ENCODE data around the gene GADD45A. TPM values are rescaled to one million over a fixed set of nuclear protein-coding genes. Genes with fewer than 3 reads are reported as not detected.

GADD45A gene
- total RNA-seq, 1 experiment from 2014 or later = 34.5 TPM

DNA sequence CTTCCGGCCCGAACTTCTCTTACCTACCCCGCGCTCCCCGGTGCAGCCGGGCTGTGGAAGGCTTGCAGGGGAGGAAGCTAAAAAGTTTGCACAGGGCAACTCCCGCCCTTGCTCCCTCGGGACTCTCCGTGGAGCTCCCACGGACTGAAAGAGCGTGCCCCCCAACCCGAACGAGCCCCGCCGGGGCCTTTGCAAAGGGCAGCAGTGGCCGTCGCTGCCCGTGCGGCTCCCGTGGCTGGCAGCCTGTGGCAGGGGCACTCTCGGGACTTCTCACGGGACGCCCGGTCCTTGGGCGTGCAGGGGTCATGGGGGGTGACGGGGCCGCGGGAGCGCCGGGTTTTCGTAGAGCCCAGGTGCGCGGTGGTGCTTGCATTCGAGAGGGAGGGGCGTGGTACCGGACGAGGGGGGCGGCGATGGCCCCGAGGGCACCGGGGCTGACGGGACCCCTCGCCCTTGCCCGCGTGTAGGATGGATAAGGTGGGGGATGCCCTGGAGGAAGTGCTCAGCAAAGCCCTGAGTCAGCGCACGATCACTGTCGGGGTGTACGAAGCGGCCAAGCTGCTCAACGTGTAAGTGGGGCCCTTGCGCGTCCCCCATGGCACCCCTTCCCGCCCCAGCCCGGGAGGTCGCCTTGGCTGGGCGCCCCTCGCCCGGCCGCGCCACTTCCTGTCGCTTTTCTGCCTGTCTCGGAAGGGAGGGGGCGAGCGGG lies 711 bp downstream of the GADD45A start (continued):
- TF ChIP-seq, protein P1, sequence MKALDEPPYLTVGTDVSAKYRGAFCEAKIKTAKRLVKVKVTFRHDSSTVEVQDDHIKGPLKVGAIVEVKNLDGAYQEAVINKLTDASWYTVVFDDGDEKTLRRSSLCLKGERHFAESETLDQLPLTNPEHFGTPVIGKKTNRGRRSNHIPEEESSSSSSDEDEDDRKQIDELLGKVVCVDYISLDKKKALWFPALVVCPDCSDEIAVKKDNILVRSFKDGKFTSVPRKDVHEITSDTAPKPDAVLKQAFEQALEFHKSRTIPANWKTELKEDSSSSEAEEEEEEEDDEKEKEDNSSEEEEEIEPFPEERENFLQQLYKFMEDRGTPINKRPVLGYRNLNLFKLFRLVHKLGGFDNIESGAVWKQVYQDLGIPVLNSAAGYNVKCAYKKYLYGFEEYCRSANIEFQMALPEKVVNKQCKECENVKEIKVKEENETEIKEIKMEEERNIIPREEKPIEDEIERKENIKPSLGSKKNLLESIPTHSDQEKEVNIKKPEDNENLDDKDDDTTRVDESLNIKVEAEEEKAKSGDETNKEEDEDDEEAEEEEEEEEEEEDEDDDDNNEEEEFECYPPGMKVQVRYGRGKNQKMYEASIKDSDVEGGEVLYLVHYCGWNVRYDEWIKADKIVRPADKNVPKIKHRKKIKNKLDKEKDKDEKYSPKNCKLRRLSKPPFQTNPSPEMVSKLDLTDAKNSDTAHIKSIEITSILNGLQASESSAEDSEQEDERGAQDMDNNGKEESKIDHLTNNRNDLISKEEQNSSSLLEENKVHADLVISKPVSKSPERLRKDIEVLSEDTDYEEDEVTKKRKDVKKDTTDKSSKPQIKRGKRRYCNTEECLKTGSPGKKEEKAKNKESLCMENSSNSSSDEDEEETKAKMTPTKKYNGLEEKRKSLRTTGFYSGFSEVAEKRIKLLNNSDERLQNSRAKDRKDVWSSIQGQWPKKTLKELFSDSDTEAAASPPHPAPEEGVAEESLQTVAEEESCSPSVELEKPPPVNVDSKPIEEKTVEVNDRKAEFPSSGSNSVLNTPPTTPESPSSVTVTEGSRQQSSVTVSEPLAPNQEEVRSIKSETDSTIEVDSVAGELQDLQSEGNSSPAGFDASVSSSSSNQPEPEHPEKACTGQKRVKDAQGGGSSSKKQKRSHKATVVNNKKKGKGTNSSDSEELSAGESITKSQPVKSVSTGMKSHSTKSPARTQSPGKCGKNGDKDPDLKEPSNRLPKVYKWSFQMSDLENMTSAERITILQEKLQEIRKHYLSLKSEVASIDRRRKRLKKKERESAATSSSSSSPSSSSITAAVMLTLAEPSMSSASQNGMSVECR (CRISPR knock-in tag; IDR thresholded peaks at IDR 0.05; ENCODE audit: borderline replicate concordance) = no peak

DNA sequence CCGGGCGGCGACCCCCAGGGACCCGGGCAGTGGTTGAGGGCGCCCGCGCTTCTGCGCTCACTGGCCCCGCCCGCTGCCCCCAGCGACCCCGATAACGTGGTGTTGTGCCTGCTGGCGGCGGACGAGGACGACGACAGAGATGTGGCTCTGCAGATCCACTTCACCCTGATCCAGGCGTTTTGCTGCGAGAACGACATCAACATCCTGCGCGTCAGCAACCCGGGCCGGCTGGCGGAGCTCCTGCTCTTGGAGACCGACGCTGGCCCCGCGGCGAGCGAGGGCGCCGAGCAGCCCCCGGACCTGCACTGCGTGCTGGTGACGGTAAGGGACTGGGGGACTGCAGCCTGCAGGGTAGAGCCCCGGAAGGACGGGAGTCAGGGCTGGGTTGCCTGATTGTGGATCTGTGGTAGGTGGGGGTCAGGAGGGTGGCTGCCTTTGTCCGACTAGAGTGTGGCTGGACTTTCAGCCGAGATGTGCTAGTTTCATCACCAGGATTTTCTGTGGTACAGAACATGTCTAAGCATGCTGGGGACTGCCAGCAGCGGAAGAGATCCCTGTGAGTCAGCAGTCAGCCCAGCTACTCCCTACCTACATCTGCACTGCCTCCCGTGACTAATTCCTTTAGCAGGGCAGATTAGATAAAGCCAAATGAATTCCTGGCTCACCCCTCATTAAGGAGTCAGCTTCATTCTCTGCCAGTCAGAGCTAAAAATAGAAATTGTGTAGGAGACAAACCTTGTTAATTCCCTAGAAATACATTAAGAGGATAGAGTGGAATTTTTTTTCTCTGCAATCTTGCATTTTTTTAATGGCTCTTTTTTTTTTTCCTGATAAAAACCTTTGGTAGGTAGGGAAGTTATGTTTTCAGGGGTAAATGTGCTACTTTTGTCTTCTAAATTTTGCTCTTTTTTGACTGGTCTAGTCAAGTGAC lies 1.5 kb downstream of the GADD45A start:
- DNase-seq (ENCODE audit: low spot score) = peak; percentile 65
- Mint-ChIP-seq H3K27ac (peak overlapping the region; percentile 97), H3K9me3 (no peaks in the 10 kb centered on the region), H3K36me3 (peaks cover 13% of the 10 kb centered on the region), H3K27me3 (ENCODE audit: low read depth) (no peaks in the 10 kb centered on the region), H3K4me3 (peak overlapping the region; percentile 88), H3K4me1 (peaks cover 28% of the 10 kb centered on the region)
- CTCF ChIA-PET = interaction anchor here (0.6 to 3.6 kb wide), 8 partner anchors 10 to 154 kb away, joined by 3 to 46 read pairs (median 4); no protein-coding TSS in a partner anchor
- peak; percentile 5 for ATAC-seq
- POLR2A ChIA-PET = interaction anchor here (0.5 to 2.1 kb wide), 6 partner anchors 14 to 132 kb away, joined by 3 to 17 read pairs (median 4); no protein-coding TSS in a partner anchor
- TF ChIP-seq FOXP1 (CRISPR knock-in tag; IDR thresholded peaks at IDR 0.05; ENCODE audit: borderline replicate concordance) (peak; percentile 46; the same call in 1 of the 2 replicates), GRHL2 (CRISPR knock-in tag; IDR thresholded peaks at IDR 0.05; ENCODE audit: insufficient replicate concordance, severe bottlenecking) (no peak), CREM (CRISPR knock-in tag; IDR thresholded peaks at IDR 0.05) (0 out of 2 replicates have a peak, but pooled peaks have one; percentile 17), RELA (CRISPR knock-in tag; IDR thresholded peaks at IDR 0.05; ENCODE audit: borderline replicate concordance) (no peak), ATF1 (CRISPR knock-in tag; IDR thresholded peaks at IDR 0.05) (no peak), FOXK1 (CRISPR knock-in tag; IDR thresholded peaks at IDR 0.05) (peak; percentile 68), MXD4 (CRISPR knock-in tag; IDR thresholded peaks at IDR 0.05; ENCODE audit: borderline replicate concordance) (no peak), NR1H2 (CRISPR knock-in tag; IDR thresholded peaks at IDR 0.05) (no peak), ZNF317 (CRISPR knock-in tag; IDR thresholded peaks at IDR 0.05; ENCODE audit: borderline replicate concordance, low read depth) (no peak)
- TF ChIP-seq, protein P2, sequence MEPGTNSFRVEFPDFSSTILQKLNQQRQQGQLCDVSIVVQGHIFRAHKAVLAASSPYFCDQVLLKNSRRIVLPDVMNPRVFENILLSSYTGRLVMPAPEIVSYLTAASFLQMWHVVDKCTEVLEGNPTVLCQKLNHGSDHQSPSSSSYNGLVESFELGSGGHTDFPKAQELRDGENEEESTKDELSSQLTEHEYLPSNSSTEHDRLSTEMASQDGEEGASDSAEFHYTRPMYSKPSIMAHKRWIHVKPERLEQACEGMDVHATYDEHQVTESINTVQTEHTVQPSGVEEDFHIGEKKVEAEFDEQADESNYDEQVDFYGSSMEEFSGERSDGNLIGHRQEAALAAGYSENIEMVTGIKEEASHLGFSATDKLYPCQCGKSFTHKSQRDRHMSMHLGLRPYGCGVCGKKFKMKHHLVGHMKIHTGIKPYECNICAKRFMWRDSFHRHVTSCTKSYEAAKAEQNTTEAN (CRISPR knock-in tag; IDR thresholded peaks at IDR 0.05) = 0 out of 2 replicates have a peak, but pooled peaks have one; percentile 28
- TF ChIP-seq, protein P1 (CRISPR knock-in tag; IDR thresholded peaks at IDR 0.05; ENCODE audit: borderline replicate concordance) = 0 out of 2 replicates have a peak, but pooled peaks have one; percentile 41
- TF ChIP-seq, protein P3, sequence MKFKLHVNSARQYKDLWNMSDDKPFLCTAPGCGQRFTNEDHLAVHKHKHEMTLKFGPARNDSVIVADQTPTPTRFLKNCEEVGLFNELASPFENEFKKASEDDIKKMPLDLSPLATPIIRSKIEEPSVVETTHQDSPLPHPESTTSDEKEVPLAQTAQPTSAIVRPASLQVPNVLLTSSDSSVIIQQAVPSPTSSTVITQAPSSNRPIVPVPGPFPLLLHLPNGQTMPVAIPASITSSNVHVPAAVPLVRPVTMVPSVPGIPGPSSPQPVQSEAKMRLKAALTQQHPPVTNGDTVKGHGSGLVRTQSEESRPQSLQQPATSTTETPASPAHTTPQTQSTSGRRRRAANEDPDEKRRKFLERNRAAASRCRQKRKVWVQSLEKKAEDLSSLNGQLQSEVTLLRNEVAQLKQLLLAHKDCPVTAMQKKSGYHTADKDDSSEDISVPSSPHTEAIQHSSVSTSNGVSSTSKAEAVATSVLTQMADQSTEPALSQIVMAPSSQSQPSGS (CRISPR knock-in tag; IDR thresholded peaks at IDR 0.05; ENCODE audit: borderline replicate concordance, low read depth) = no peak
- TF ChIP-seq, protein P4, sequence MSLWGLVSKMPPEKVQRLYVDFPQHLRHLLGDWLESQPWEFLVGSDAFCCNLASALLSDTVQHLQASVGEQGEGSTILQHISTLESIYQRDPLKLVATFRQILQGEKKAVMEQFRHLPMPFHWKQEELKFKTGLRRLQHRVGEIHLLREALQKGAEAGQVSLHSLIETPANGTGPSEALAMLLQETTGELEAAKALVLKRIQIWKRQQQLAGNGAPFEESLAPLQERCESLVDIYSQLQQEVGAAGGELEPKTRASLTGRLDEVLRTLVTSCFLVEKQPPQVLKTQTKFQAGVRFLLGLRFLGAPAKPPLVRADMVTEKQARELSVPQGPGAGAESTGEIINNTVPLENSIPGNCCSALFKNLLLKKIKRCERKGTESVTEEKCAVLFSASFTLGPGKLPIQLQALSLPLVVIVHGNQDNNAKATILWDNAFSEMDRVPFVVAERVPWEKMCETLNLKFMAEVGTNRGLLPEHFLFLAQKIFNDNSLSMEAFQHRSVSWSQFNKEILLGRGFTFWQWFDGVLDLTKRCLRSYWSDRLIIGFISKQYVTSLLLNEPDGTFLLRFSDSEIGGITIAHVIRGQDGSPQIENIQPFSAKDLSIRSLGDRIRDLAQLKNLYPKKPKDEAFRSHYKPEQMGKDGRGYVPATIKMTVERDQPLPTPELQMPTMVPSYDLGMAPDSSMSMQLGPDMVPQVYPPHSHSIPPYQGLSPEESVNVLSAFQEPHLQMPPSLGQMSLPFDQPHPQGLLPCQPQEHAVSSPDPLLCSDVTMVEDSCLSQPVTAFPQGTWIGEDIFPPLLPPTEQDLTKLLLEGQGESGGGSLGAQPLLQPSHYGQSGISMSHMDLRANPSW (CRISPR knock-in tag; conservative IDR thresholded peaks at IDR 0.05; ENCODE audit: low read depth) = no peak
- TF ChIP-seq, protein P5, sequence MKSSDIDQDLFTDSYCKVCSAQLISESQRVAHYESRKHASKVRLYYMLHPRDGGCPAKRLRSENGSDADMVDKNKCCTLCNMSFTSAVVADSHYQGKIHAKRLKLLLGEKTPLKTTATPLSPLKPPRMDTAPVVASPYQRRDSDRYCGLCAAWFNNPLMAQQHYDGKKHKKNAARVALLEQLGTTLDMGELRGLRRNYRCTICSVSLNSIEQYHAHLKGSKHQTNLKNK (CRISPR knock-in tag; IDR thresholded peaks at IDR 0.05) = no peak

All from WTC11 (cell line).